ENCODE data around the gene RASL12. TPM values are rescaled to one million over a fixed set of nuclear protein-coding genes. Genes with fewer than 3 reads are reported as not detected.
"Not testable (repeated sequence)": the region's sequence is repeated elsewhere in the genome, so short reads cannot be mapped to it uniquely, and the experiment has no call there.

The RASL12 gene
- total RNA-seq, 3 donors from 2014 or later (not counting 1 experiment from before 2014, with no cell fraction given), result not detected

DNA sequence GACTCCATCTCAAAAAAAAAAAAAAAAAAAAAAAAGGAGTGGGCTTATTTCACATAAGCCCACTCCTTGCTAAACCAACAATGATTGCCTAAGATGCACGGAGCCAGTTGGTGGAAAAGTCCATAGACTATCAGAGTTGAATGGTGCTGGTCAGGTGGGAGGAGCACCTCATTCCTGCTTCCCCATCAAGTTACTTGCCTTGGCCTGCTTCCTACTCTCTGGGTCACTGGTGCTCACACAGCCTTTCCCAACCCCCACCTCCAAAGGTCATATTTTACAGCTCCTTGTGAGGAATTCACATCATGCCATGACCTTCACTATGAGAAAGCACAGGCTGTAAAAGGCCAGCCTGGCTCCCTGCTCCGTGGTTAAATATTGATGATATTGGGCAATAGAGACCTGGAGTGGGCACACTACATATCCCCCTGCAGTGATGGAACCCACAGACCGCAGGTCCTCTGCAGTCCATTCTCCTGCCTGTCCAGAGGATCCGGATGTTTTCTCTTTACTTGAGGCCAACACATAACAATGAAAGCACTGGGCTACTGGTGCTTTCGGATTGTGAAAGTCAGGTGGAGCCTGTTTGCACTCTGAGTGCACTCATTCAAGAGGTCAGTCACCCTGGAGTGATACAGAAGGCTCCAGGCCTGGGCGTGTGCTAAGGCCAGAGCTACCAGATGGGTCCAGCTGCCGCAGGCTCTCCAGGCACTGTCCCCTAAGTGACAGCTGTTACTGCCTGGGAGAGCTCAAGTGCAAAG is 22.9 kb downstream of the RASL12 start, which contains the start of gene SLC51B:
SLC51B (plus strand) TSS at position 664 of the 758 bp plus-strand sequence. CDS start 4,618 bp downstream, outside the sequence.
- ATAC-seq (no peak), DNase-seq (no peak)
- H3K36me3 Mint-ChIP-seq, result no peaks in the 10 kb centered on the region
- Histone ChIP-seq H3K36me3 (ENCODE audit: control insufficient read depth, insufficient read depth, low read length) (no peaks in the 10 kb centered on the region), H3K27me3 (ENCODE audit: control insufficient read depth, insufficient read depth, low read length) (no peaks in the 10 kb centered on the region), H3K27ac (ENCODE audit: low read length) (no peak within 1 kb of the TSS), H3K4me3 (ENCODE audit: low read length) (no peak within 1 kb of the TSS), H3K4me1 (ENCODE audit: control insufficient read depth, insufficient read depth, low read length) (peaks cover 9% of the 10 kb centered on the region), H3K9me3 (ENCODE audit: control insufficient read depth, insufficient read depth, low read length) (no peaks in the 10 kb centered on the region)
- peaks cover 9% of the 10 kb centered on the region in 2 donors for H3K4me1 Mint-ChIP-seq
- no peaks in the 10 kb centered on the region for H3K9me3 Mint-ChIP-seq
- TF ChIP-seq CTCF (IDR thresholded peaks at IDR 0.05), result no peak
- intact Hi-C loops (cut with micrococcal nuclease), result no loop called here
- no peak within 1 kb of the TSS for H3K4me3 Mint-ChIP-seq
- WGBS (ENCODE audit: insufficient coverage), result 93% methylated on average over 7 of the region's 7 CpGs
- peaks cover 0 to 3% of the 10 kb centered on the region in 2 donors for H3K27me3 Mint-ChIP-seq (ENCODE audit: low read depth in 2 of 2)
- no peak within 1 kb of the TSS for H3K27ac Mint-ChIP-seq

- 81% methylated on average over 5 of the region's 5 CpGs for WGBS (ENCODE audit: insufficient coverage)
- H3K36me3 Mint-ChIP-seq; H3K4me1 Mint-ChIP-seq; H3K27me3 Mint-ChIP-seq (ENCODE audit: low read depth in 2 of 2); H3K27ac ChIP-seq (ENCODE audit: low read length); H3K4me3 Mint-ChIP-seq; ATAC-seq; H3K36me3 ChIP-seq (ENCODE audit: control insufficient read depth, insufficient read depth, low read length); H3K27ac Mint-ChIP-seq; H3K9me3 ChIP-seq (ENCODE audit: control insufficient read depth, insufficient read depth, low read length); H3K9me3 Mint-ChIP-seq; H3K27me3 ChIP-seq (ENCODE audit: control insufficient read depth, insufficient read depth, low read length); H3K4me3 ChIP-seq (ENCODE audit: low read length); H3K4me1 ChIP-seq (ENCODE audit: control insufficient read depth, insufficient read depth, low read length); DNase-seq; intact Hi-C loops (cut with micrococcal nuclease): not testable (repeated sequence)
Observed at GRCh38 chr15:65044218-65044617, 23.6 kb downstream of the RASL12 start.

DNA sequence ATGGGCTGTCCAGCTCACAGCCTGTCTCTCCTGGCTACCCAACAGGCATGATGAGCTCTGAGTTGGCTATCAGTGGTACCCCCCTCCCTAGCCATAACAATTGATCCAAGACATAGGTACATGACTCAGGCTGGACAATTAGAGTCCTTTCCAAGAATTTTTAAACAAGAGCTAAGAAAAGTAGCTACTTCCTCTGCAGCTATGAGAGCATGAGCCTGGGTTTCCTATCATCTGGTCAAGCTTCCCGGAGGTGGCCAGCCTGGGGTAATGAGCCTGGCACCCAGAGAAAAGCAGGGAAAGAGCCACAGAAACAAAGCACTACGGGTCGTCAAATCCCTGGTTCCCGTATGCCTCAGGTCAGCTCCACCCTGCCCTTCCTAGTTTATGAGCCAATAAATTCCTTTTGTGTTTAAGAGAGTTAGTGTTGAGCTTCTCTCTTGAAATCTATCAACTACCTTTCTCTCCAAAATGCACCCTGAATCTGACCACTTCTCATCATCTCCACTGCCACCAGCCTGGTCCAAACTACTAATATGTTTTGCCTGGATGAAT is 24.9 kb downstream of the RASL12 start:
- Histone ChIP-seq H3K27ac (ENCODE audit: low read length) (no peak overlapping the region), H3K4me1 (ENCODE audit: control insufficient read depth, insufficient read depth, low read length) (no peaks in the 10 kb centered on the region), H3K4me3 (ENCODE audit: low read length) (no peak overlapping the region), H3K9me3 (ENCODE audit: control insufficient read depth, insufficient read depth, low read length) (no peaks in the 10 kb centered on the region), H3K27me3 (ENCODE audit: control insufficient read depth, insufficient read depth, low read length) (no peaks in the 10 kb centered on the region), H3K36me3 (ENCODE audit: control insufficient read depth, insufficient read depth, low read length) (no peaks in the 10 kb centered on the region)
- no peak for ATAC-seq
- H3K36me3 Mint-ChIP-seq, result no peaks in the 10 kb centered on the region
- H3K27ac Mint-ChIP-seq, result no peak overlapping the region
- no peaks in the 10 kb centered on the region for H3K9me3 Mint-ChIP-seq
- H3K4me3 Mint-ChIP-seq, result no peak overlapping the region
- no peak for TF ChIP-seq CTCF (IDR thresholded peaks at IDR 0.05)
- no peaks in the 10 kb centered on the region for H3K4me1 Mint-ChIP-seq
- DNase-seq, result no peak
- intact Hi-C loops (cut with micrococcal nuclease), result no loop called here
- WGBS (ENCODE audit: insufficient coverage), result 85% methylated on average over 4 of the region's 4 CpGs
- H3K27me3 Mint-ChIP-seq (ENCODE audit: low read depth in 2 of 2), result peaks cover 0 to 3% of the 10 kb centered on the region in 2 donors

DNA sequence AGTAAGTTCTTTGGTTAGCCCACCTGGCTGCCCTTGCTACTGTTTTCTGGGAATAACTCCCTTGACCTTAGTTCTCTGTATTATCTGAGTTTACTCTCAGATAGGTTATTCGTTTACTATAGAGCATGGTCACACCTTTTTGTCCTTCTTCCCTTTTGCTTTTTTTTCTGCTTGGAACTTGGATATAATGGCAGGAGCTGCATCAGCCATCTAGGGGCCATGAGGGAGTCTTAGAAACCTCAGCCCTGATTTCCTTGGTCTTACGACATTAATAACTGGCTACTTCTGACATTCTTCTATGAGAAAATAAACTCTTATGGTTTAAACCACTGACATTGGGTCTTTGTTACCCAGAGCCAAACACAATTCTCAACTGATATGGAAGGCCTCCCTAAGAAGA is 26.0 kb downstream of the RASL12 start:
- H3K4me1 Mint-ChIP-seq, result no peaks in the 10 kb centered on the region
- H3K27ac ChIP-seq (ENCODE audit: low read length), result no peak overlapping the region
- no peaks in the 10 kb centered on the region for H3K9me3 Mint-ChIP-seq
- no peaks in the 10 kb centered on the region for H3K27me3 ChIP-seq (ENCODE audit: control insufficient read depth, insufficient read depth, low read length)
- H3K27ac Mint-ChIP-seq, result no peak overlapping the region
- WGBS (ENCODE audit: insufficient coverage), result 91% methylated on average over 2 of the region's 2 CpGs
- no peaks in the 10 kb centered on the region for H3K36me3 Mint-ChIP-seq
- no peaks in the 10 kb centered on the region for H3K4me1 ChIP-seq (ENCODE audit: control insufficient read depth, insufficient read depth, low read length)
- no peak overlapping the region for H3K4me3 ChIP-seq (ENCODE audit: low read length)
- no peaks in the 10 kb centered on the region for H3K27me3 Mint-ChIP-seq (ENCODE audit: low read depth in 2 of 2)
- no peaks in the 10 kb centered on the region for H3K36me3 ChIP-seq (ENCODE audit: control insufficient read depth, insufficient read depth, low read length)
- no peak for TF ChIP-seq CTCF (IDR thresholded peaks at IDR 0.05)
- intact Hi-C loops (cut with micrococcal nuclease), result no loop called here
- H3K9me3 ChIP-seq (ENCODE audit: control insufficient read depth, insufficient read depth, low read length), result no peaks in the 10 kb centered on the region
- DNase-seq (no peak), ATAC-seq (no peak)
- H3K4me3 Mint-ChIP-seq, result no peak overlapping the region
